Mucosa of rectum (tissue), 2 donors: ENCODE measurements around the gene TMEM217.
A peak's percentile ranks its signal among the peaks of the same experiment; 100 is the strongest.

Experiments
- H3K27ac ChIP-seq, 2 donors: one replicate each; pipeline ENCODE4 v1.7.0; 2013; ENCODE audit warnings: inconsistent platforms in 2 of 2, low read depth in 2 of 2, low read length in 2 of 2
- H3K27me3 ChIP-seq, 2 donors: one replicate each; pipeline ENCODE4 v1.7.0; 2013; ENCODE audit warnings: low read length in 2 of 2; ENCODE audit not compliant: control insufficient read depth in 2 of 2, insufficient read depth in 2 of 2
- H3K36me3 ChIP-seq, 2 donors: one replicate each; pipeline ENCODE4 v1.7.0; 2013; ENCODE audit warnings: low read length in 2 of 2; ENCODE audit not compliant: control insufficient read depth in 2 of 2, insufficient read depth in 2 of 2
- H3K4me1 ChIP-seq, 2 donors: one replicate each; pipeline ENCODE4 v1.7.0; 2013; ENCODE audit warnings: low read length in 2 of 2, mild to moderate bottlenecking in 1 of 2; ENCODE audit not compliant: control insufficient read depth in 2 of 2, insufficient read depth in 2 of 2
- H3K4me3 ChIP-seq, 2 donors: one replicate each; pipeline ENCODE4 v1.7.0; 2013; ENCODE audit warnings: low read length in 2 of 2
- H3K9ac ChIP-seq, 2 donors: one replicate each; pipeline ENCODE4 v1.7.0; 2013; ENCODE audit warnings: low read length in 2 of 2, low read depth in 1 of 2, mild to moderate bottlenecking in 1 of 2
- H3K9me3 ChIP-seq, 2 donors: one replicate each; pipeline ENCODE4 v1.7.0; 2013; ENCODE audit warnings: low read length in 2 of 2; ENCODE audit not compliant: control insufficient read depth in 2 of 2
- donor health status: healthy.
- donor health status: Normal muscosa, but diverticular disease.

Gene TMEM217

GRCh38 chr6:37238381-37238780 is 19.6 kb downstream of the TMEM217 start:
- H3K4me3 ChIP-seq: no peak overlapping the region
- no peaks in the 10 kb centered on the region for H3K36me3 ChIP-seq
- H3K27ac ChIP-seq: no peak overlapping the region
- H3K27me3 ChIP-seq: no peaks in the 10 kb centered on the region
- no peaks in the 10 kb centered on the region for H3K9me3 ChIP-seq
- H3K4me1 ChIP-seq: peaks cover 5 to 16% of the 10 kb centered on the region in 2 donors
- H3K9ac ChIP-seq: no peak overlapping the region

DNA sequence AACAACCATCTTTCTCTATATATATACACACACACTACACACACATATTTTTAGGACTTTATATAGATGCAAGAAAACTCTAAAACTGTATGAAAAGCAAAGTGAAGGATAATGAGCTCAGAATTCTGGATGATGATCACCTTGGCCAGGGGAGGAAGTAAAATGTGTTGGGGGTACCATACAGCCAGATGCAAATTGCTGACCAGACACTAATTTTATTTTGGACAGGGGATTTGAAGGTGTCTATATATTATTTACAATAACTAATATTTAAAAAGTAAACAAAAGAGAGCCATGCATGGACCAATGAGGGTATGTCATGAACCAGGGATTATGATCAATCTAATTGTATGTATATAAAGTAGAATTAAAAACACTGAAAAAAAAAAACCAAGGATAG is 20.2 kb downstream of the TMEM217 start:
- no peak overlapping the region for H3K27ac ChIP-seq
- no peak overlapping the region for H3K9ac ChIP-seq
- no peaks in the 10 kb centered on the region for H3K36me3 ChIP-seq
- peaks cover 5 to 16% of the 10 kb centered on the region in 2 donors for H3K4me1 ChIP-seq
- no peaks in the 10 kb centered on the region for H3K27me3 ChIP-seq
- H3K4me3 ChIP-seq: no peak overlapping the region
- no peaks in the 10 kb centered on the region for H3K9me3 ChIP-seq

GRCh38 chr6:37236921-37237320 is 21.0 kb downstream of the TMEM217 start:
- no peaks in the 10 kb centered on the region for H3K9me3 ChIP-seq
- no peaks in the 10 kb centered on the region for H3K36me3 ChIP-seq
- no peak overlapping the region for H3K9ac ChIP-seq
- peaks cover 5 to 12% of the 10 kb centered on the region in 2 donors for H3K4me1 ChIP-seq
- no peak overlapping the region for H3K27ac ChIP-seq
- no peaks in the 10 kb centered on the region for H3K27me3 ChIP-seq
- no peak overlapping the region for H3K4me3 ChIP-seq

DNA sequence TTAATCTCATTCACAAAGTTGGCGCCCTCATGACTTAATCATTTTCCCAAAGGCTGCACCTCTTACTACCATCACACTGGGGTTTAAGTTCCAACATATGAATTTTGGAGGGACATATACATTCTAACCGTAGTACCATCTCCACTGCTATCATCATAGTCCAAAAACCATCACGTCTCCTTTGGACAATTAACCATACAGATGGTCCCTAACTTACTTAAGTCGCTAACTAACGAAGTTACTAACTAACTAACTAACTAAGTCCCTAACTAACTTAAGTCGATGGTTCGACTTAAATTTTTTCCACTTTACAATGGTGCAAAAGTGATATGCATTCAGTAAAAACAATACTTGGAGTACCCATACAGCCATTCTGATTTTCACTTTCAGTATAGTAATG is 24.4 kb downstream of the TMEM217 start:
- no peak overlapping the region for H3K4me3 ChIP-seq
- H3K4me1 ChIP-seq: no peaks in the 10 kb centered on the region
- no peak overlapping the region for H3K27ac ChIP-seq
- H3K9me3 ChIP-seq: no peaks in the 10 kb centered on the region
- H3K27me3 ChIP-seq: no peaks in the 10 kb centered on the region
- no peak overlapping the region for H3K9ac ChIP-seq
- no peaks in the 10 kb centered on the region for H3K36me3 ChIP-seq

DNA sequence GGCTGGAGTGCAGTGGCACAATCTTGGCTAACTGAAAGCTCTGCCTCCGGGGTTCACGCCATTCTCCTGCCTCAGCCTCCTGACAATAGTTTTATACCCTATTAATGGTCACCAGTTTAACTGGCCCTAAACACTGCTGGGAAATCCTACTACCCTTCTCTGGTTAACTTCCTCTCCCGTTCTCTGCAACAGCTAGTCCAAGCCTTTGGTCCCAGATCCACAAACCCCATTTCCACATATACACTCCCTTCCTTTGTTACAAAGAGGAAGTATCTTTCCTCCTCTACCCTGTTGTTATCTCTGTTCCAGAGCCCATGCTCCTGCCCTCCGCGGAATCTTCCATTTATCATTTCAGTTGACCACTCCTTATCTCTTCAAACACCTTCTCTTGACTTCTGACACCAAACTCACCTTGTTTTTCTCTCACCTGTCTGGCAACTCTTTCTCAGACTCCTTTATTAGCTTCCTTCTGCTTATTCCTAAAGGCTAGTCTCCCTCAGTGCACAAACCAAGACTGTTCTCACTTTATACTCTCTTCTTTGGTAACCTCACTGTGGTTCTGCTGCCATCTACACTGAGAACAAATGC is 25.4 kb downstream of the TMEM217 start:
- Histone ChIP-seq H3K27ac (no peak overlapping the region), H3K4me3 (no peak overlapping the region), H3K9me3 (no peaks in the 10 kb centered on the region), H3K36me3 (no peaks in the 10 kb centered on the region), H3K9ac (no peak overlapping the region), H3K27me3 (no peaks in the 10 kb centered on the region), H3K4me1 (no peaks in the 10 kb centered on the region)

GRCh38 chr6:37230104-37230503 is 27.8 kb downstream of the TMEM217 start:
- Histone ChIP-seq H3K9ac (no peak overlapping the region), H3K4me3 (no peak overlapping the region), H3K4me1 (no peaks in the 10 kb centered on the region), H3K27me3 (no peaks in the 10 kb centered on the region), H3K27ac (no peak overlapping the region), H3K36me3 (no peaks in the 10 kb centered on the region), H3K9me3 (no peaks in the 10 kb centered on the region)

- peaks cover 2 to 5% of the 10 kb centered on the region in 2 donors for H3K4me1 ChIP-seq
- H3K9me3 ChIP-seq: no peaks in the 10 kb centered on the region
- H3K9ac ChIP-seq: no peak overlapping the region
- H3K4me3 ChIP-seq: no peak overlapping the region
- H3K27me3 ChIP-seq: no peaks in the 10 kb centered on the region
- no peak overlapping the region for H3K27ac ChIP-seq
- H3K36me3 ChIP-seq: no peaks in the 10 kb centered on the region
Measured at GRCh38 chr6:37225350-37226169, 32.4 kb downstream of the TMEM217 start.

GRCh38 chr6:37222992-37223391 is 35.0 kb downstream of the TMEM217 start:
- Histone ChIP-seq H3K27me3 (no peaks in the 10 kb centered on the region), H3K36me3 (no peaks in the 10 kb centered on the region), H3K27ac (no peak overlapping the region), H3K9me3 (no peaks in the 10 kb centered on the region), H3K4me1 (peaks cover 2 to 5% of the 10 kb centered on the region in 2 donors), H3K4me3 (peak overlapping the region; percentile 73 to 79), H3K9ac (peak overlapping the region in 1 of 2 donors; percentile 41)

DNA sequence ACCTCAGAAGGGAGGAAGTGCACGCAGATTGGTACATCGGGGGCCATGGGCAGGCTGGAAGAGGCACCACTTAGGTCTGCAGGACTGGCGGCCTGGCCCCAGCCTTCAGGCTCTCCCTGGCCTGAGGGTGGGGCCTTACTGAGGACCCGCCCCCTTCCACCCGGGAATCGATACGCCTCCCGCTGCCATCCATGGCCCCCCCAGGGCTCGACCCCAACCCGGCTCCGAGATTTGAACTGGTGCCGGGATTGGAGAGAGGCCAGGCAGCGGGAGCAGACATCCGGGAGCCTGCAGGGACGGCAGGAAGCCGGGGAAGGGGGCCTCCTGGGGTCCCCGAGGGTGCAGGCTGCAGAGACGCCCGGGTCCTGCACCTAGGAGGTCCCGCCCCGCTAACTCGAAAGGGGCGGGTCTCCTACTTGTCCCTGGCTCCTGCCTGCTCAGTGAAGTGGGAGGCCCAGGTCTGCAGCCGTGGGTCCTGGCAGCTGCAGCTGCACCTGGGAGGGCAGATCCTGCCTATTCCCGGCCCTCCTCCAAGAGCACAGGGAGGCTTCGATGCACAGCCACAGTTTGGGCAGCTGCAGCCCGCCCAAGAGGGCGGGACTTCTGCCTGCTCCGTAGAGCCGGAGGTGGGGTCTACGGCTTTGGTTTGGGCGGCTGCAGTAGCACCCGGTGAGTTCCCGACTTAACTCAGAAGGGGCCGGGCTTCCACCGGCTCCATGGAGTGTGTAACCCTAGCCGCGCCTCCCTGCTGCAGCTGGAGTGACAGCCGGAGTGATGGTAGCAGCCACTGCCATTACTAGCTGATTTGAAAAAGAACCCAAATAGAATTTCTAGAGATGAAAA is 35.6 kb downstream of the TMEM217 start:
- Histone ChIP-seq H3K36me3 (no peaks in the 10 kb centered on the region), H3K9me3 (no peaks in the 10 kb centered on the region), H3K27me3 (no peaks in the 10 kb centered on the region), H3K27ac (peak overlapping the region in 1 of 2 donors; percentile 32), H3K4me3 (peak overlapping the region; percentile 73 to 79), H3K9ac (peak overlapping the region; percentile 26 to 41), H3K4me1 (peaks cover 2 to 5% of the 10 kb centered on the region in 2 donors)
